ENCODE measurements around the gene PIK3C2G. TPM values are rescaled to one million over a fixed set of nuclear protein-coding genes. Genes with fewer than 3 reads are reported as not detected.

The PIK3C2G gene
- total and polyA plus RNA-seq, 10 of the 15 experiments (the other 5 are each of a cell fraction or from before 2014, with no cell fraction given) = not detected

- no peaks in the 10 kb centered on the region for H3K9me3 ChIP-seq (replicated peaks; ENCODE audit: control insufficient read depth, insufficient read depth, low read length)
- no peak overlapping the region for H3K27ac ChIP-seq (ENCODE audit: control insufficient read depth, insufficient read depth)
- SMC1A ChIA-PET (ENCODE audit: uncharacterized antibody, unreplicated experiment) = interaction anchor here (1.2 kb wide), 2 partner anchors 9 to 20 kb away, joined by 3 to 4 read pairs; no protein-coding TSS in a partner anchor
- H3K79me2 ChIP-seq (ENCODE audit: control insufficient read depth, insufficient read depth, low read length) = no peaks in the 10 kb centered on the region
- in situ Hi-C loops (cut with MboI) = loop anchor here (10.0 kb wide), 1 partner anchor 926 kb away; no protein-coding TSS in a partner anchor
- H3K36me3 ChIP-seq (ENCODE audit: control insufficient read depth in 2 of 2, insufficient read depth in 2 of 2, low read length in 1 of 2) = no peaks in the 10 kb centered on the region
- H3K4me1 ChIP-seq (ENCODE audit: control insufficient read depth, insufficient read depth, low read length) = no peaks in the 10 kb centered on the region
- H2AFZ ChIP-seq (ENCODE audit: control insufficient read depth, low read depth, low read length) = no peak overlapping the region
- ATAC-seq (no peak), FAIRE-seq (no peak), DNase-seq (ENCODE audit: low read depth, low spot score) (no peak)
- H3K27me3 ChIP-seq (replicated peaks in 1 of 2; ENCODE audit: control insufficient read depth in 2 of 2, insufficient read depth in 2 of 2, low read length in 1 of 2) = no peaks in the 10 kb centered on the region
- no peaks in the 10 kb centered on the region for H4K20me1 ChIP-seq (ENCODE audit: control insufficient read depth, insufficient read depth)
- WGBS (ENCODE audit: insufficient coverage, insufficient replicate concordance, low lambda C conversion rate, missing lambda C conversion rate) = 10% methylated on average over 2 of the region's 2 CpGs
- H3K9ac ChIP-seq (ENCODE audit: control insufficient read depth, insufficient read depth, low read length) = no peak overlapping the region
- RAD21 ChIA-PET (ENCODE audit: unreplicated experiment) = no interaction called here
- intact Hi-C loops (cut with micrococcal nuclease; ENCODE audit: unreplicated experiment) = loop anchor here (10.0 kb wide), 1 partner anchor 296 kb away; no protein-coding TSS in a partner anchor
- no peak overlapping the region for H3K4me2 ChIP-seq (ENCODE audit: control insufficient read depth, insufficient read depth)
- no peak overlapping the region for H3K4me3 ChIP-seq
- POLR2A ChIA-PET = no interaction called here
- CTCF ChIA-PET = interaction anchor here (0.6 to 2.8 kb wide), 2 partner anchors 9 to 450 kb away, joined by 3 to 13 read pairs; no protein-coding TSS in a partner anchor
- BruUV-seq (replicated peaks) = no TSS peak
- TF ChIP-seq PAX5 (IDR thresholded peaks at IDR 0.05; ENCODE audit: borderline replicate concordance, low read depth, low read length) = no peak
- TF ChIP-seq TBL1XR1 (IDR thresholded peaks at IDR 0.05; ENCODE audit: low read depth, low read length) = no peak
- TF ChIP-seq NFYA (IDR thresholded peaks at IDR 0.05; ENCODE audit: borderline replicate concordance, low read depth, low read length) = no peak
- no peak for TF ChIP-seq RUNX3 (IDR thresholded peaks at IDR 0.05; ENCODE audit: low read length)
- TF ChIP-seq BACH1 (IDR thresholded peaks at IDR 0.05; ENCODE audit: borderline replicate concordance) = no peak
- TF ChIP-seq CHD4 (IDR thresholded peaks at IDR 0.05) = no peak
- no peak for TF ChIP-seq SUPT20H (IDR thresholded peaks at IDR 0.05; ENCODE audit: borderline replicate concordance, control insufficient read depth, low read depth, low read length)
- no peak for TF ChIP-seq NFIC (IDR thresholded peaks at IDR 0.05; ENCODE audit: low read depth, low read length)
- no peak for TF ChIP-seq POLR2AphosphoS5 (IDR thresholded peaks at IDR 0.05; ENCODE audit: low read length)
- no peak for TF ChIP-seq SREBF1 (IDR thresholded peaks at IDR 0.05; ENCODE audit: low read length)
- TF ChIP-seq BCLAF1 (IDR thresholded peaks at IDR 0.05) = no peak
- no peak for TF ChIP-seq MLLT1 (IDR thresholded peaks at IDR 0.05)
- TF ChIP-seq PKNOX1 (IDR thresholded peaks at IDR 0.05) = no peak
- no peak for TF ChIP-seq RELA (IDR thresholded peaks at IDR 0.05; ENCODE audit: borderline replicate concordance, partially characterized antibody)
- no peak for TF ChIP-seq ATF7 (IDR thresholded peaks at IDR 0.05; ENCODE audit: low read depth)
- no peak for TF ChIP-seq IRF5 (IDR thresholded peaks at IDR 0.05; ENCODE audit: borderline replicate concordance)
- no peak for TF ChIP-seq TCF7 (IDR thresholded peaks at IDR 0.05; ENCODE audit: borderline replicate concordance)
- TF ChIP-seq KAT2A (conservative IDR thresholded peaks at IDR 0.05; ENCODE audit: control insufficient read depth, low read depth, low read length) = no peak
These were observed 2.4 kb upstream of the PIK3C2G start for GRCh38 chr12:18258929-18259328.

Measured in GM12878 (cell line).